ENCODE results near the gene CYP2E1.
"Not testable (repeated sequence)": the region's sequence is repeated elsewhere in the genome, so short reads cannot be mapped to it uniquely, and the experiment has no call there.

Gene CYP2E1

GRCh38 chr10:133565441-133566294, 38.5 kb downstream of the CYP2E1 start, which contains the start of gene SYCE1:
Gene SYCE1 (minus strand): TSS chr10:133565583. CDS start chr10:133565529, 54 bp downstream.
- no peak for DNase-seq
- Histone ChIP-seq H3K36me3 (replicated peaks) (no peaks in the 10 kb centered on the region), H3K27me3 (replicated peaks) (no peaks in the 10 kb centered on the region), H3K4me3 (ENCODE audit: low read depth, low read length) (no peak within 1 kb of the TSS), H3K27ac (no peak within 1 kb of the TSS)
- in situ Hi-C loops (cut with HindIII; ENCODE audit: low pct_ligation_motif_present, low sequenced_read_pairs), result no loop called here
- no peak for TF ChIP-seq CTCF (IDR thresholded peaks at IDR 0.05; ENCODE audit: low read depth, low read length, missing control alignments)

DNA sequence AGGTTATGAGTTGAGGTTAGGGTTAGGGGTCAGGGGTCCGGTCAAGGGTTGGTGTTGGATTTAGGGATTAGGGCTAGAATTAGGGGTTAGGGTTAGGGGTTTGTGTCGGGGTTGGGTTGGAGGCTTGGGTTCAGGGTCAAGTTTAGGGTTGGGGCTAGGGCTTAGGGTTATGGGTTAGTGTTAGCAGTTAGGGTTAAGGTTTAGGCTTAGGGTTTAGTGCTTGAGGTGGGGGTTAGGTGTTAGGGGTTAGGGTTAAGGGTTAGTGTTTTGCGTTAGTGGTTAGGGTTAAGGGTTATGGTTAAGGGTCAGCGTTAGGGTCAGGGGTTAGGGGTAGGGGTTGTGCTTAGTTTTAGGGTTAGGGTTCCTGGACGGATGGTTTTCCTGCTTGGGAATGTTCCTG, 40.0 kb downstream of the CYP2E1 start:
- no peak for DNase-seq
- Histone ChIP-seq H3K36me3 (replicated peaks) (no peaks in the 10 kb centered on the region), H3K27me3 (replicated peaks) (no peaks in the 10 kb centered on the region), H3K4me3 (ENCODE audit: low read depth, low read length) (no peak overlapping the region), H3K27ac (no peak overlapping the region)
- in situ Hi-C loops (cut with HindIII; ENCODE audit: low pct_ligation_motif_present, low sequenced_read_pairs), result no loop called here
- TF ChIP-seq CTCF (IDR thresholded peaks at IDR 0.05; ENCODE audit: low read depth, low read length, missing control alignments), result no peak

DNA sequence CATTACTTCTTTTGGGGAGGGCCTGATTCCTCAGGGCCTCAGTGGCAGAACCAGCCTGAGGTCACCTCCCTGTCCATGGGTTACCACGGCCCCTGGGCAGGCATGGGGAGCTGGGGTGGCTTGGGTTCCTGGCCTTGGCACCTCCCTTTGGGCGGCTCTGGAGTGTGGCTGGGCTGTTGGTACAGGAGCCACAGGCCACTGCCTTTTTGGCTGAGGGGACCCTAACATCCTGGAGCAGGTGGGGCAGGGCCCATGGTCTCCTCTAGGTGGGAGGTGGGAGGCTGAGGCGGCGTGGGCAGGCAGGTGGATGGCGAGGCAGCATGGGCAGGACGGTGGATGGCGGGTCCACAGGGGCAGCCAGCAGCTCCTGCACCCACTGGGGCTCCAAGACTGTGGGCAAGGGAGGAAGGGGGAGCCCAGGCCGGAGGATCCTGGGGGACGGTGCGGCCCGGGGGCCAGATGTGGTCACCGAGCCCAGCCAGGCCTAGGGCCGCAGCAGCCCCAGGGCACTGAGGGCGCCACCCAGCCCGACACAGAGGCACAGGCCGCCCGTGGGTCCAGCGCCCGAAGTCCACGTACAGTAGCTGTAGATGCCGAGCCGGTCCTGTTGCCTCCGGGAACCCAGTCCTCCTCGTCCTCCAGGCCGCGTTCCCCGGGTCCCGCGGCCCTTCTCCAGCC, 40.6 kb downstream of the CYP2E1 start:
- no peaks in the 10 kb centered on the region for H3K36me3 ChIP-seq (replicated peaks)
- in situ Hi-C loops (cut with HindIII; ENCODE audit: low pct_ligation_motif_present, low sequenced_read_pairs), result no loop called here
- no peak overlapping the region for H3K4me3 ChIP-seq (ENCODE audit: low read depth, low read length)
- no peak for TF ChIP-seq CTCF (IDR thresholded peaks at IDR 0.05; ENCODE audit: low read depth, low read length, missing control alignments)
- H3K27ac ChIP-seq, result no peak overlapping the region
- H3K27me3 ChIP-seq (replicated peaks), result no peaks in the 10 kb centered on the region
- no peak for DNase-seq

DNA sequence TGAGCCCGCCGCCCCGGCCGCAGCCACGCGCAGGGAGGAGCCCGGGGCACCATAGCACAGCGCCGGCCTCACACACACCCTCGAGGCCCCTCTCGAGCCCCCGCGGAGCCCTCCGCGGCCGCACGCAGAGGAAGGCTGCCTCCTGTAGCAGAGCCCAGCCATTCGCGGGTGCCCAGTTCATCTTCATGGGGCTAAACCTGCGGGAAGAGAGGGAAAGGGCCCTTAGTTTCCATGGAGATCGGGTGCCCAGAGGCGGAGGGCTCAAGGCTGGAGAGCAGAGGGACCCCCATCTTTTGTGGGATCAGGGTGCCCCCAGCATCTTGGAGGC, 41.1 kb downstream of the CYP2E1 start:
- DNase-seq, result no peak
- Histone ChIP-seq H3K27ac (no peak overlapping the region), H3K27me3 (replicated peaks) (no peaks in the 10 kb centered on the region), H3K4me3 (ENCODE audit: low read depth, low read length) (no peak overlapping the region), H3K36me3 (replicated peaks) (no peaks in the 10 kb centered on the region)
- TF ChIP-seq CTCF (IDR thresholded peaks at IDR 0.05; ENCODE audit: low read depth, low read length, missing control alignments), result no peak
- in situ Hi-C loops (cut with HindIII; ENCODE audit: low pct_ligation_motif_present, low sequenced_read_pairs), result no loop called here

DNA sequence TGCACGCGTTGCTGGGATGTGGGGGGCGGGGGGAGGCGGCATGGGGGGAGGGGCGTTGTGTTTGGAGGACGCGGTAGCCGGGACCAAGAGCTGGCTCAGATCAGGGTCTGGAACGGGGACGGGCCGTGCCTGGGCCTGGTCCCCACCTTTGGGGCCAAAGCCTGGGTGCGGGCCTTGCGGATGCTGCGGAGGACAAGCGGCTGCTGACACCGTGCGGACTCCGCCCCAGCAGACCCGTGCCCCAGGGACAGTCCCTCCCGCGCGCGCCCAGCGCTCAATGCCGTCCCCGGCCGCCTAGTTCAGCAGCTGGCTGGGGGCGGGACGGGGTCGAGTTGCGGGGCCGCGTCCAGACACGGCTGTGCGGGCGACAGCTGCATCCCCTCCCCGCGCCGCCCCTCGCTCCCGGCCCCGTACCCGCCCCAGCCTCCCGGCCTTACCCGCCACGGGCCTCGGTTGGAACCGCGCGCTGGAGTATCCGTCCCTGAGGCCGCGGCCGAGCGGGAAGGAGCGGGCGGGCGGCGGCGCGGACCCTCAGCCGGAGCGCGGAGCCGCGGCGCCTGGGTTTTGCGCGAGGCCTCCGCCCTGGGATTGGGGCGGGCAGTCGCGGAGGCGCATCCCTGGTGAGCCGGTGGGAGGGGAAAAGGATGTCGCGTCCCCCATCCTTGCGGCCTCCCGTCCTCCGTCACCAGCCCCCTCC, 41.8 kb downstream of the CYP2E1 start:
- H3K27me3 ChIP-seq (replicated peaks); in situ Hi-C loops (cut with HindIII; ENCODE audit: low pct_ligation_motif_present, low sequenced_read_pairs); H3K4me3 ChIP-seq (ENCODE audit: low read depth, low read length); H3K27ac ChIP-seq; H3K36me3 ChIP-seq (replicated peaks); DNase-seq: not testable (repeated sequence)

DNA sequence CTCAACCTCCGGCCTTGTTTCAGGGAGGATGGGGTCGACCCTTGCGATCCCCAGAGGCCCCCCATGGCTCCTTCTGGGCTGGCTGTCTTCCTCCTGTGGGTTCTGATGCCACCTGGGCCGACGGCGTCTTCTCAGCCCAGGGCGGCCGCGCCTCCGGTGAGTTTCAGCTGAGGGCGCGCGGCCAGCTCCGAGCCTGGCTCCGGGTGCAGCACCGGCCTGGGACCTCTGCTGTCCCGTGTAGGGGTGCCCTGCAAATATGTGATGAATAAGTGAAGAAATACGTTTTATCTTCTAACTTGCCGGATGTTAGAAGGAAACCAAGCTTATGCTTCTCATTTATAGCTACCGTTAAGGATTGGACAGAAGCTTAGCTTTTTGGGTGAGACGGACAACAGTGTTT, 42.6 kb downstream of the CYP2E1 start:
- H3K27me3 ChIP-seq (replicated peaks); H3K4me3 ChIP-seq (ENCODE audit: low read depth, low read length); DNase-seq; H3K36me3 ChIP-seq (replicated peaks); H3K27ac ChIP-seq; in situ Hi-C loops (cut with HindIII; ENCODE audit: low pct_ligation_motif_present, low sequenced_read_pairs): not testable (repeated sequence)

DNA sequence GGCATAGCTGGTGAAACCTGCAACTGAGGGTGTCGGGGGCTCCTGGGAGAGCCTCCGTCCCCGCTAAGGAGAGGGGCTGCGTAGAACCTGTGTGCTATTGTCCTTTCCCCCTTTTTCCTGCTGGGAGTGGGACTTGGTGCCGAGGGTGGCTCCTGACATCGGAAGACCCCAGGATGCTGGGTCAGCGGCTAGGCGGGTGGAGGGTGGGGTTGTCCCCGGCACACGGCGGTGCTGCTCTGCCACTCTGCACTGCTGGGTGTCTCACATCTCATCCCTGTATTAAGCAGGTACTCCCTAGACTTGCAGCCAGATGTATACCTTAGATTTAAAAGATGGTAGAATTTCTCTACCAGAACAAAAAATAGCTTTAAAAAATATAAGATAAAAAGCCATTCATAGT, 44.9 kb downstream of the CYP2E1 start:
- in situ Hi-C loops (cut with HindIII; ENCODE audit: low pct_ligation_motif_present, low sequenced_read_pairs); DNase-seq; H3K4me3 ChIP-seq (ENCODE audit: low read depth, low read length); H3K36me3 ChIP-seq (replicated peaks); H3K27me3 ChIP-seq (replicated peaks); H3K27ac ChIP-seq: not testable (repeated sequence)

- DNase-seq; H3K27me3 ChIP-seq (replicated peaks); H3K36me3 ChIP-seq (replicated peaks); in situ Hi-C loops (cut with HindIII; ENCODE audit: low pct_ligation_motif_present, low sequenced_read_pairs); H3K4me3 ChIP-seq (ENCODE audit: low read depth, low read length); H3K27ac ChIP-seq: not testable (repeated sequence)
These were observed 46.3 kb downstream of the CYP2E1 start for GRCh38 chr10:133573460-133573859.

- DNase-seq; H3K27ac ChIP-seq; H3K4me3 ChIP-seq (ENCODE audit: low read depth, low read length); H3K36me3 ChIP-seq (replicated peaks); in situ Hi-C loops (cut with HindIII; ENCODE audit: low pct_ligation_motif_present, low sequenced_read_pairs); H3K27me3 ChIP-seq (replicated peaks): not testable (repeated sequence)
These were observed 49.9 kb downstream of the CYP2E1 start for GRCh38 chr10:133577037-133577436.
